Heart left ventricle (tissue), 13 donors: ENCODE results near the gene CGAS.

Experiments
- POLR2A ChIP-seq, 2 donors: fragments of 450-650 bp; IDR thresholded peaks; one replicate each; pipeline ENCODE4 v1.6.1; 2017; ENCODE audit warnings: antibody characterized with exemption in 2 of 2, mild to moderate bottlenecking in 2 of 2, moderate library complexity in 2 of 2
- TF ChIP-seq, protein P1 (sequence below), 12 donors: fragments of 200-600 bp; sonication (generic) in 4 of 12; IDR thresholded peaks; one replicate each; pipeline versions ENCODE4 v1.5.0 to v1.8.0; 2018 to 2022; ENCODE audit warnings: antibody characterized with exemption in 12 of 12, mild to moderate bottlenecking in 5 of 12
- donor health status: ischemic (EF 13 %, LVEDD 7.1; RV severe dilation, severe dysfunction).
- donor health status: DM: no; HTN: yes; CAD: no.
- donor health status: DM: no; HTN: no; CAD: no.
- donor health status: ischemic (EF 25% LVEDD 6.9; RV normal size, moderate dysfunction).
- donor health status: ischemic (EF 25% LVEDD 5.7; RV mildly dilated, moderate dysfunction).
- donor health status: ischemic (EF 35%, LVEDD 5.7; RV mildly dilated, moderate dysfunction).
- donor health status: nonischemic (EF 11% LVEDD 7.7; RV severe dilation, severe dysfunction).
- donor health status: DM: yes; HTN: yes; CAD: no.
- donor health status: PGD.
- donor health status: ischemic (EF 29% LVEDD 5.4; RV normal size, mild dysfunction).
- donor health status: nonischemic (EF 23%, LVEDD 6.1; RV moderate dilation, normal function).

DNA sequence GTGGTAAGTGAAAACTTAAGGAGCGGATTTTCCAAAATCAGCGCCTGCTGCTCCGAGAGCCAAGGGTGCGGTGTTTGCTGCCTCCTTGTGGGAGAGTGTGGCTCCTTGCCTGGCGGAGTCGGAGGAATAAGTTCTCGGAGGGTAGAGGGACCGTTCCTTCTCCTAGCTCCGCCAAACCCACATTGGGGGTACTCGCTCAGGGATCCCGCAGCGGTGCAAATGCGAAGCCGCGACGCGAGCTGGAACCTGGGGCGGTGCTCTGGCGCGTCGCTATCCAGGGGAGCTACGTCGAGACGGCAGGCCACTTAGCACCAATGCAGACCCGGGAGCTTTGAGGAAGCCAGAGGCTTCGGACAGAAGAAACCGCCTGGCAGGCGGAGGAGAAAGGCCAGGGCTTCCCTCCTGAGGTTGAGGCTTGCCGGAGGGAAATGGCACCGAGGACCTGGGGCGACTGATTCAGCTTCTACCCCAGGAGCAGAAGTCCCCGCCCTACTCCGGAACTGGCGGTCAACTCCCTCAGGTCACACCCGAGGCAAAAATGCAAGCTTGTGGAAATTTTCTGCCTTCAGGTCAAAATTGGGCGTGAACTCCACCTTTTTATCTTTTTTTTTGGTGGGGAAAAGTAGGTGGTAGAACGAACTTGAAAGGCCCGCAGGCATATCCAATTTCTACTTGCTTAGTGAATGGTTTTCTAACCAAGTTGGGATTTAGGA lies 63.1 kb downstream of the CGAS start:
- TF ChIP-seq, protein P1, sequence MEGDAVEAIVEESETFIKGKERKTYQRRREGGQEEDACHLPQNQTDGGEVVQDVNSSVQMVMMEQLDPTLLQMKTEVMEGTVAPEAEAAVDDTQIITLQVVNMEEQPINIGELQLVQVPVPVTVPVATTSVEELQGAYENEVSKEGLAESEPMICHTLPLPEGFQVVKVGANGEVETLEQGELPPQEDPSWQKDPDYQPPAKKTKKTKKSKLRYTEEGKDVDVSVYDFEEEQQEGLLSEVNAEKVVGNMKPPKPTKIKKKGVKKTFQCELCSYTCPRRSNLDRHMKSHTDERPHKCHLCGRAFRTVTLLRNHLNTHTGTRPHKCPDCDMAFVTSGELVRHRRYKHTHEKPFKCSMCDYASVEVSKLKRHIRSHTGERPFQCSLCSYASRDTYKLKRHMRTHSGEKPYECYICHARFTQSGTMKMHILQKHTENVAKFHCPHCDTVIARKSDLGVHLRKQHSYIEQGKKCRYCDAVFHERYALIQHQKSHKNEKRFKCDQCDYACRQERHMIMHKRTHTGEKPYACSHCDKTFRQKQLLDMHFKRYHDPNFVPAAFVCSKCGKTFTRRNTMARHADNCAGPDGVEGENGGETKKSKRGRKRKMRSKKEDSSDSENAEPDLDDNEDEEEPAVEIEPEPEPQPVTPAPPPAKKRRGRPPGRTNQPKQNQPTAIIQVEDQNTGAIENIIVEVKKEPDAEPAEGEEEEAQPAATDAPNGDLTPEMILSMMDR (IDR thresholded peaks at IDR 0.05): peak; percentile 21 to 75 (median 50)
- TF ChIP-seq POLR2A (IDR thresholded peaks at IDR 0.05): no peak
